H9 (cell line): Measurements from ENCODE around the gene DENND6A. TPM values are rescaled to one million over a fixed set of nuclear protein-coding genes. Genes with fewer than 3 reads are reported as not detected.
A peak's percentile ranks its signal among the peaks of the same experiment; 100 is the strongest.

Source experiments
- DNase-seq: peaks from one replicate; pipeline ENCODE4 v3.0.0-alpha.2; 2017
- H2AFZ ChIP-seq: one replicate; pipeline ENCODE4 v1.6.1; 2013; ENCODE audit warnings: mild to moderate bottlenecking, low read length, control low read depth, moderate library complexity
- H2AK5ac ChIP-seq: 2 replicates; pipeline ENCODE4 v1.6.1; 2013; ENCODE audit warnings: low read length, control low read depth, mixed read lengths; ENCODE audit not compliant: insufficient read length
- H2BK120ac ChIP-seq: one replicate; pipeline ENCODE4 v1.6.1; 2013; ENCODE audit warnings: low read depth, mild to moderate bottlenecking, low read length, control low read depth, inconsistent platforms; ENCODE audit not compliant: poor library complexity, severe bottlenecking
- H2BK12ac ChIP-seq: 2 replicates; pipeline ENCODE4 v1.6.1; 2013; ENCODE audit warnings: low read length, control low read depth, mixed read lengths, low read depth; ENCODE audit not compliant: insufficient read length
- H2BK15ac ChIP-seq: 2 replicates; pipeline ENCODE4 v1.6.1; 2013; ENCODE audit warnings: low read depth, low read length, control low read depth
- H2BK20ac ChIP-seq: one replicate; pipeline ENCODE4 v1.6.1; 2013; ENCODE audit warnings: low read depth, mild to moderate bottlenecking, low read length, control low read depth, inconsistent platforms; ENCODE audit not compliant: poor library complexity, severe bottlenecking
- H2BK5ac ChIP-seq: 2 replicates; pipeline ENCODE4 v1.6.1; 2013; ENCODE audit warnings: low read length, control low read depth, mixed read lengths; ENCODE audit not compliant: insufficient read length
- H3K14ac ChIP-seq: 2 replicates; pipeline ENCODE4 v1.6.1; 2013; ENCODE audit warnings: low read length, control low read depth; ENCODE audit not compliant: insufficient read depth
- H3K18ac ChIP-seq: 2 replicates; pipeline ENCODE4 v1.6.1; 2013; ENCODE audit warnings: low read depth, mild to moderate bottlenecking, mixed read lengths, low read length, control low read depth; ENCODE audit not compliant: insufficient read length
- H3K23ac ChIP-seq: 2 replicates; pipeline ENCODE4 v1.6.1; 2013; ENCODE audit warnings: low read length, control low read depth, mixed read lengths, low read depth; ENCODE audit not compliant: insufficient read length
- H3K23me2 ChIP-seq: 2 replicates; pipeline ENCODE4 v1.6.1; 2013; ENCODE audit warnings: low read depth, mild to moderate bottlenecking, mixed read lengths, low read length, control low read depth; ENCODE audit not compliant: insufficient read length, poor library complexity, severe bottlenecking
- H3K27ac ChIP-seq: 2 replicates; pipeline ENCODE4 v1.5.1; 2013; ENCODE audit warnings: low read length, control low read depth, mixed read lengths, low read depth; ENCODE audit not compliant: insufficient read length
- H3K27me3 ChIP-seq: 2 replicates; pipeline ENCODE4 v1.6.1; 2013; ENCODE audit warnings: low read length, control low read depth, inconsistent platforms; ENCODE audit not compliant: insufficient read depth
- H3K4ac ChIP-seq: 2 replicates; pipeline ENCODE4 v1.6.1; 2013; ENCODE audit warnings: low read depth, mild to moderate bottlenecking, control low read depth, inconsistent platforms, low read length, moderate library complexity
- H3K4me1 ChIP-seq: 2 replicates; pipeline ENCODE4 v1.6.1; 2013; ENCODE audit warnings: low read length, control low read depth, inconsistent platforms; ENCODE audit not compliant: insufficient read depth
- H3K4me2 ChIP-seq: 2 replicates; pipeline ENCODE4 v1.6.1; 2013; ENCODE audit warnings: low read length, control low read depth, mixed read lengths; ENCODE audit not compliant: insufficient read length, insufficient read depth
- H3K56ac ChIP-seq: 2 replicates; pipeline ENCODE4 v1.6.1; 2013; ENCODE audit warnings: low read depth, mild to moderate bottlenecking, mixed read lengths, low read length, control low read depth; ENCODE audit not compliant: insufficient read length
- H3K79me1 ChIP-seq: 2 replicates; pipeline ENCODE4 v1.6.1; 2013; ENCODE audit warnings: low read depth, mild to moderate bottlenecking, moderate library complexity, low read length, control low read depth, inconsistent platforms; ENCODE audit not compliant: insufficient read depth, poor library complexity, severe bottlenecking
- H3K79me2 ChIP-seq: 2 replicates; pipeline ENCODE4 v1.6.1; 2013; ENCODE audit warnings: low read length, control low read depth, inconsistent platforms; ENCODE audit not compliant: insufficient read depth
- H3K9ac ChIP-seq: 2 replicates; pipeline ENCODE4 v1.6.1; 2013; ENCODE audit warnings: low read length, control low read depth, mixed read lengths; ENCODE audit not compliant: insufficient read length; ENCODE audit errors: extremely low read depth
- H3K9me3 ChIP-seq: one replicate; pipeline ENCODE4 v1.6.1; 2013; ENCODE audit warnings: low read depth, low read length, inconsistent platforms; ENCODE audit not compliant: control insufficient read depth
- H3T11ph ChIP-seq: one replicate; pipeline ENCODE4 v1.6.1; 2013; ENCODE audit warnings: mild to moderate bottlenecking, low read length, control low read depth, inconsistent platforms
- H4K20me1 ChIP-seq: one replicate; pipeline ENCODE4 v1.6.1; 2013; ENCODE audit not compliant: control insufficient read depth, insufficient read length, insufficient read depth
- H4K5ac ChIP-seq: 2 replicates; pipeline ENCODE4 v1.6.1; 2013; ENCODE audit warnings: low read depth, mild to moderate bottlenecking, mixed read lengths, low read length, control low read depth; ENCODE audit not compliant: insufficient read length
- H4K8ac ChIP-seq: replicated peaks from 2 replicates; pipeline ENCODE4 v1.6.1; 2013; ENCODE audit warnings: low read length, control low read depth, mixed read lengths, low read depth; ENCODE audit not compliant: insufficient read length
- H4K91ac ChIP-seq: 2 replicates; pipeline ENCODE4 v1.6.1; 2013; ENCODE audit warnings: low read depth, mild to moderate bottlenecking, moderate library complexity, mixed read lengths, low read length, control low read depth; ENCODE audit not compliant: insufficient read length
- H3K27ac Mint-ChIP-seq, 3 experiments: 2 replicates in 2 of 3; 3 replicates in 1 of 3; pipeline ENCODE4 v1.8.0; 2020 to 2021; ENCODE audit warnings: mixed read lengths in 3 of 3, mild to moderate bottlenecking in 1 of 3, moderate library complexity in 1 of 3
- H3K27me3 Mint-ChIP-seq: 2 replicates; pipeline ENCODE4 v1.8.0; 2021; ENCODE audit warnings: low read depth, mild to moderate bottlenecking, moderate library complexity, mixed read lengths
- H3K36me3 Mint-ChIP-seq, 3 experiments: 2 replicates in 2 of 3; 3 replicates in 1 of 3; pipeline ENCODE4 v1.8.0; 2020 to 2021; ENCODE audit warnings: low read depth in 3 of 3, mixed read lengths in 3 of 3; ENCODE audit not compliant: insufficient read depth in 1 of 3
- H3K4me1 Mint-ChIP-seq, 2 experiments: 2 replicates each; pipeline ENCODE4 v1.8.0; 2020; ENCODE audit warnings: mixed read lengths in 2 of 2
- H3K4me3 Mint-ChIP-seq, 2 experiments: 2 replicates in 1 of 2; 3 replicates in 1 of 2; pipeline ENCODE4 v1.8.0; 2020 to 2021; ENCODE audit warnings: mild to moderate bottlenecking in 2 of 2, mixed read lengths in 2 of 2, moderate library complexity in 1 of 2
- H3K9me3 Mint-ChIP-seq, 2 experiments: 2 replicates in 1 of 2; 3 replicates in 1 of 2; pipeline ENCODE4 v1.8.0; 2020; ENCODE audit warnings: mild to moderate bottlenecking in 2 of 2, mixed read lengths in 2 of 2, moderate library complexity in 1 of 2
- total RNA-seq: library from RNA; stranded (reverse); gene quantifications from 2 replicates; pipeline ENCODE4 v1.2.1, GENCODE V29; 2021
- TF ChIP-seq, protein P1 (sequence below): fragments of 200-600 bp; sonication (generic); conservative IDR thresholded peaks from 3 replicates; pipeline ENCODE4 v1.8.0; 2021; ENCODE audit warnings: antibody characterized with exemption, mild to moderate bottlenecking

The DENND6A gene
- total RNA-seq, 1 experiment from 2014 or later: 13.2 TPM

DNA sequence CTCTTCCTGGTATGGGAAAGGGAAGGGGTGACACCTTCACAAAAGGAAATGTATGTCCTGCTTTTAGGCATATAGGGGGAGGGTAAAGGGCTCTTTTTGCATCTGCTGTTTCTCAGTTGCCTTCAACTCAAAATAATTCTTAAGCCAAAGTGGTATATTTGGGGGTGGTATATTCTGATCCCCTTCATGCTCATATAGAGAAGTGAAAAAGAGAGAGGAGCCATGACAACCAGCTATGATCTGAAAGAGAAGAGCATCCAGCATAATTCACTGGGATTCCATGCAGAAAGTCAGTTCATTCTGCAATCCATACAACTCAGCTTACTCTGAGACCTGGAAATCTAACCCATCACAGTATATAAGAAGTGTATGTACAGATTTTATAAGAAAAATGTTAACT is 22.3 kb downstream of the DENND6A start:
- Histone ChIP-seq H3K27me3 (no peaks in the 10 kb centered on the region), H3K18ac (no peak overlapping the region), H4K91ac (no peak overlapping the region), H4K8ac (no peak overlapping the region), H4K5ac (no peak overlapping the region), H3K23me2 (no peaks in the 10 kb centered on the region), H3K9me3 (no peaks in the 10 kb centered on the region), H3K56ac (no peak overlapping the region), H3K4ac (no peak overlapping the region), H2BK12ac (no peak overlapping the region), H3K4me2 (no peak overlapping the region), H3K79me1 (no peaks in the 10 kb centered on the region), H2BK120ac (no peak overlapping the region), H2BK20ac (no peak overlapping the region), H2BK5ac (no peak overlapping the region), H3T11ph (no peak overlapping the region), H2BK15ac (no peak overlapping the region), H3K23ac (no peak overlapping the region), H2AK5ac (no peak overlapping the region), H4K20me1 (no peaks in the 10 kb centered on the region), H3K9ac (no peak overlapping the region), H3K4me1 (peaks cover 2% of the 10 kb centered on the region; the same call in 1 of the 2 replicates), H3K27ac (no peak overlapping the region), H3K14ac (no peak overlapping the region), H3K79me2 (no peaks in the 10 kb centered on the region), H2AFZ (no peak overlapping the region)
- H3K27ac Mint-ChIP-seq: peak overlapping the region in 2 of 3 experiments; percentile 61 to 80; a peak in 3 of 7 replicates
- H3K36me3 Mint-ChIP-seq: peaks cover 2 to 18% (median 18%) of the 10 kb centered on the region in 3 experiments; a peak in 6 of 7 replicates
- H3K9me3 Mint-ChIP-seq: no peaks in the 10 kb centered on the region
- H3K4me3 Mint-ChIP-seq: no peak overlapping the region
- TF ChIP-seq, protein P1, sequence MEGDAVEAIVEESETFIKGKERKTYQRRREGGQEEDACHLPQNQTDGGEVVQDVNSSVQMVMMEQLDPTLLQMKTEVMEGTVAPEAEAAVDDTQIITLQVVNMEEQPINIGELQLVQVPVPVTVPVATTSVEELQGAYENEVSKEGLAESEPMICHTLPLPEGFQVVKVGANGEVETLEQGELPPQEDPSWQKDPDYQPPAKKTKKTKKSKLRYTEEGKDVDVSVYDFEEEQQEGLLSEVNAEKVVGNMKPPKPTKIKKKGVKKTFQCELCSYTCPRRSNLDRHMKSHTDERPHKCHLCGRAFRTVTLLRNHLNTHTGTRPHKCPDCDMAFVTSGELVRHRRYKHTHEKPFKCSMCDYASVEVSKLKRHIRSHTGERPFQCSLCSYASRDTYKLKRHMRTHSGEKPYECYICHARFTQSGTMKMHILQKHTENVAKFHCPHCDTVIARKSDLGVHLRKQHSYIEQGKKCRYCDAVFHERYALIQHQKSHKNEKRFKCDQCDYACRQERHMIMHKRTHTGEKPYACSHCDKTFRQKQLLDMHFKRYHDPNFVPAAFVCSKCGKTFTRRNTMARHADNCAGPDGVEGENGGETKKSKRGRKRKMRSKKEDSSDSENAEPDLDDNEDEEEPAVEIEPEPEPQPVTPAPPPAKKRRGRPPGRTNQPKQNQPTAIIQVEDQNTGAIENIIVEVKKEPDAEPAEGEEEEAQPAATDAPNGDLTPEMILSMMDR: no peak
- peaks cover 11 to 14% of the 10 kb centered on the region in 2 experiments for H3K4me1 Mint-ChIP-seq
- DNase-seq: no peak
- no peaks in the 10 kb centered on the region for H3K27me3 Mint-ChIP-seq
